Measurements from ENCODE around the gene CD52.

CD52 gene

DNA sequence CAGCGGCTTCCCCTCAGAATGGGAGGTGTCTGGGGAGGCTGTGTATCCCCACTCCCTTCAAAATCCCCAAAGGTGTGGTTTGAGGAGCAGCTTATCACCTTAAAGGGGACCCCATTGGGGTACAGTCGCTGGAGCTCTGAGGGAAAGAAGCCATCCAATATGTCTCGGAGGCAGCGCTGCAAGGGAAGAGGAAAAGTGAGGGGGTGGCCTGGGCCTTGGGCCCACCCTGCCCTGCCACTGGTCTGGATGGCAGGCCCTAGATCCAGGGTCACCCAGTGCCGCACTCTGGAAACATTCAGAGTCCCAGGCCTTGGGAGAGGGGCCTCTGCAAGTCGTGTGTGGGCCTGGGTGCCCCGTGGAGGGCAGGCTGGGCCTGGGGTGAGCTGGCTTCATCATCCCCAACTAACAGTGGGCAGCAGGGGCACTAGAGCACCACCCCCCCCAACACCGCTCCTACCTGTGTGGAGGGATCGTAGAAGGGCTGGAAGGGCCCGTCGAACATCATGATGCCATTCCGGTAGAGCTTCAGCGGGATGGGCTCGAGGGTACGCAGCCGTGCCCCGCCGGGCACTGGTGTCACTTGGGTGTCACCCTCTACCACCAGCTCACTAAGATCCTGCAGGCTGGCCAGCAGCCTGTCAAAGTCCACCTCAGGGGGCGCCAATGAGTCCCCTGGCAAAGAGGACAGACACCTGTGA is 32.2 kb upstream of the CD52 start:
- no peaks in the 10 kb centered on the region for H3K36me3 ChIP-seq (replicated peaks; ENCODE audit: low read depth, low read length)
- no peaks in the 10 kb centered on the region for H3K27me3 ChIP-seq (ENCODE audit: low read depth, low read length)
- no peaks in the 10 kb centered on the region for H3K79me2 ChIP-seq (ENCODE audit: low read length)
- H3K4me2 ChIP-seq (ENCODE audit: low read length) = no peak overlapping the region
- no peak overlapping the region for H3K9ac ChIP-seq (ENCODE audit: low read length)
- H4K20me1 ChIP-seq (ENCODE audit: insufficient read depth, low read length) = no peaks in the 10 kb centered on the region
- no peak overlapping the region for H3K27ac ChIP-seq (ENCODE audit: low read length)
- H3K9me3 ChIP-seq (ENCODE audit: insufficient read depth, low read length) = peaks cover 10% of the 10 kb centered on the region; the same call in 1 of the 2 replicates
- peaks cover 40% of the 10 kb centered on the region for H3K4me1 ChIP-seq (ENCODE audit: low read length)
- no peak overlapping the region for H3K4me3 ChIP-seq (ENCODE audit: low read length)
- H2AFZ ChIP-seq (ENCODE audit: low read depth, low read length) = no peak overlapping the region
- TF ChIP-seq, protein P1, sequence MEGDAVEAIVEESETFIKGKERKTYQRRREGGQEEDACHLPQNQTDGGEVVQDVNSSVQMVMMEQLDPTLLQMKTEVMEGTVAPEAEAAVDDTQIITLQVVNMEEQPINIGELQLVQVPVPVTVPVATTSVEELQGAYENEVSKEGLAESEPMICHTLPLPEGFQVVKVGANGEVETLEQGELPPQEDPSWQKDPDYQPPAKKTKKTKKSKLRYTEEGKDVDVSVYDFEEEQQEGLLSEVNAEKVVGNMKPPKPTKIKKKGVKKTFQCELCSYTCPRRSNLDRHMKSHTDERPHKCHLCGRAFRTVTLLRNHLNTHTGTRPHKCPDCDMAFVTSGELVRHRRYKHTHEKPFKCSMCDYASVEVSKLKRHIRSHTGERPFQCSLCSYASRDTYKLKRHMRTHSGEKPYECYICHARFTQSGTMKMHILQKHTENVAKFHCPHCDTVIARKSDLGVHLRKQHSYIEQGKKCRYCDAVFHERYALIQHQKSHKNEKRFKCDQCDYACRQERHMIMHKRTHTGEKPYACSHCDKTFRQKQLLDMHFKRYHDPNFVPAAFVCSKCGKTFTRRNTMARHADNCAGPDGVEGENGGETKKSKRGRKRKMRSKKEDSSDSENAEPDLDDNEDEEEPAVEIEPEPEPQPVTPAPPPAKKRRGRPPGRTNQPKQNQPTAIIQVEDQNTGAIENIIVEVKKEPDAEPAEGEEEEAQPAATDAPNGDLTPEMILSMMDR (IDR thresholded peaks at IDR 0.05; ENCODE audit: low read depth, low read length) = peak; percentile 35
- TF ChIP-seq EZH2phosphoT487 (IDR thresholded peaks at IDR 0.05; ENCODE audit: low read depth) = no peak

DNA sequence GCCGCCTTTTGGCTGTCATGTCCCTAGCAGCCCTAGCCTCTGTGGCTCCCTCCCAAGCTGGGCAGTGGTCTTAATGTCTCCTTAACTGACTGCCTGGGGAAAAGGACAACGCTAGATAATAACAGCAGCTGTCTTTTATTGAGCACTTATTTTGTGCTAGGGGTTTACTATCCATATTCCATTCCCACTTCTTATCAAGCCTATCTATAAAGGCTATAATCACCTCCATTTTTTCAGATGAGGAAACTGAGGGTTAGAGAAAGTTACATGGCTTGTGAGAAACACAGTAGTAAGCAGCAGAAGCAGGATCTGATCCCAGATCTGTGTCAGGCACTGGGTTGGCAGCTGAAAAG is 31.7 kb upstream of the CD52 start:
- H3K27me3 ChIP-seq (ENCODE audit: low read depth, low read length) = no peaks in the 10 kb centered on the region
- no peaks in the 10 kb centered on the region for H3K36me3 ChIP-seq (replicated peaks; ENCODE audit: low read depth, low read length)
- no peak overlapping the region for H3K4me2 ChIP-seq (ENCODE audit: low read length)
- TF ChIP-seq, protein P1 (IDR thresholded peaks at IDR 0.05; ENCODE audit: low read depth, low read length) = no peak
- no peak for TF ChIP-seq EZH2phosphoT487 (IDR thresholded peaks at IDR 0.05; ENCODE audit: low read depth)
- no peak overlapping the region for H3K9ac ChIP-seq (ENCODE audit: low read length)
- no peaks in the 10 kb centered on the region for H4K20me1 ChIP-seq (ENCODE audit: insufficient read depth, low read length)
- H3K27ac ChIP-seq (ENCODE audit: low read length) = no peak overlapping the region
- H3K4me1 ChIP-seq (ENCODE audit: low read length) = peaks cover 44% of the 10 kb centered on the region
- no peaks in the 10 kb centered on the region for H3K79me2 ChIP-seq (ENCODE audit: low read length)
- peaks cover 10% of the 10 kb centered on the region; the same call in 1 of the 2 replicates for H3K9me3 ChIP-seq (ENCODE audit: insufficient read depth, low read length)
- no peak overlapping the region for H2AFZ ChIP-seq (ENCODE audit: low read depth, low read length)
- no peak overlapping the region for H3K4me3 ChIP-seq (ENCODE audit: low read length)

DNA sequence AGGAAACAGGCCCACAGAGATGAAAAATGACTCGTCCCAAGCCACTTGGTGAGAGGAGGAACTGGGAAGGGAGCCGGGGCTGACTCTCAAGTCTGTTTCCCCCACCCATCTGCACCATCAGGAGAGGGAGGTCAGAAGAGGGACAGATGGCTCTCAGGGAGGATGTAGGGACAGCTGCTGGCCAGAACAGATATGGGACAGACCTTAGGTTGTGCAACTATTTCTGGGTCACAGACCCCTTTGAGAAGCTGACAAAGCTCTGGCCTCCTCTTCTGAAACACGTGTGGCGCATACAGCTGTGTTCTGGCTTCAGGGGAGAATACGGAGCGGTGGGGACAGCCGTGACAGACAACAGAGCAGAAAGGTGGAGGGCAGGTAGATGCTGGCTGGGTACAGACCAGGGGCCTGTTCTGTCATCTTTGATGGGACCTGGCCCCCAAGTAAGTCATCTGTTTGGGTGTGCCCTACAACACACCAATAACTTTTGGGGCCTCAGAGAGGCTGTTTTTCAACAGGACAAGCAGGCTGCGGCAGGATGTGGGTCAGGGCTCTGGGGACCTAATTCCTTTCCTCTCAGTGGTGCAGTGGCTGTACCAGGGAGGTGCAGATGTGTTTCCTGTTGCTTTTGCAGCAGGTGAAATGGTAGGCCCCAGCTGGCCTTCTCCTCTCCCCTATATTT is 30.6 kb upstream of the CD52 start:
- no peaks in the 10 kb centered on the region for H4K20me1 ChIP-seq (ENCODE audit: insufficient read depth, low read length)
- no peaks in the 10 kb centered on the region for H3K36me3 ChIP-seq (replicated peaks; ENCODE audit: low read depth, low read length)
- peak overlapping the region; percentile 19; the same call in 1 of the 2 replicates for H3K27ac ChIP-seq (ENCODE audit: low read length)
- H3K4me3 ChIP-seq (ENCODE audit: low read length) = no peak overlapping the region
- peaks cover 10% of the 10 kb centered on the region; the same call in 1 of the 2 replicates for H3K9me3 ChIP-seq (ENCODE audit: insufficient read depth, low read length)
- H3K79me2 ChIP-seq (ENCODE audit: low read length) = no peaks in the 10 kb centered on the region
- no peak overlapping the region for H3K9ac ChIP-seq (ENCODE audit: low read length)
- no peak overlapping the region for H2AFZ ChIP-seq (ENCODE audit: low read depth, low read length)
- TF ChIP-seq, protein P1 (IDR thresholded peaks at IDR 0.05; ENCODE audit: low read depth, low read length) = no peak
- TF ChIP-seq EZH2phosphoT487 (IDR thresholded peaks at IDR 0.05; ENCODE audit: low read depth) = no peak
- H3K4me2 ChIP-seq (ENCODE audit: low read length) = no peak overlapping the region
- H3K27me3 ChIP-seq (ENCODE audit: low read depth, low read length) = no peaks in the 10 kb centered on the region
- H3K4me1 ChIP-seq (ENCODE audit: low read length) = peaks cover 46% of the 10 kb centered on the region

DNA sequence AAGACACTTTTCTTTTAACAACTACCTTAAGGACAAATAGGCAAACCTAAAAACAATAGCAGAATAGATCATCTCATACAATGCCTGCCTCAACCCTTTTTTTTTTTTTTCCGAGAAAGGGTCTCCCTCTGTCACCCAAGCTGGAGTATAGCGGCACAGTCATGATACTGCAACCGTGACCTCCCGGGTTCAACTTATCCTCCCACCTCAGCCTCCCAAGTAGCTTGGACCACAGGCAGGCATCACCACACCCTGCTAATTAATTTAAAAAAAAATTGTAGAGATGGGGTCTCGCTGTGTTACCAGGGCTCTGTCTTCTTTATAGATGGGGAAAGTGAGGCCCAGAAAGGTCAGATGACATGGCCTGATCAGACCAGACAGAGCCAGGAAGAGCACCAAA is 29.9 kb upstream of the CD52 start:
- Histone ChIP-seq H3K4me2 (ENCODE audit: low read length) (no peak overlapping the region), H3K9me3 (ENCODE audit: insufficient read depth, low read length) (peaks cover 10% of the 10 kb centered on the region; the same call in 1 of the 2 replicates), H4K20me1 (ENCODE audit: insufficient read depth, low read length) (no peaks in the 10 kb centered on the region), H3K9ac (ENCODE audit: low read length) (no peak overlapping the region), H3K4me1 (ENCODE audit: low read length) (peaks cover 46% of the 10 kb centered on the region), H3K4me3 (ENCODE audit: low read length) (no peak overlapping the region), H3K27ac (ENCODE audit: low read length) (peak overlapping the region; percentile 62; the same call in 1 of the 2 replicates), H2AFZ (ENCODE audit: low read depth, low read length) (no peak overlapping the region), H3K27me3 (ENCODE audit: low read depth, low read length) (no peaks in the 10 kb centered on the region), H3K36me3 (replicated peaks; ENCODE audit: low read depth, low read length) (no peaks in the 10 kb centered on the region), H3K79me2 (ENCODE audit: low read length) (no peaks in the 10 kb centered on the region)
- TF ChIP-seq, protein P1 (IDR thresholded peaks at IDR 0.05; ENCODE audit: low read depth, low read length) = no peak
- no peak for TF ChIP-seq EZH2phosphoT487 (IDR thresholded peaks at IDR 0.05; ENCODE audit: low read depth)
